Fibroblast of lung (primary cell): ENCODE data around the gene EYA2. TPM values are rescaled to one million over a fixed set of nuclear protein-coding genes. Genes with fewer than 3 reads are reported as not detected.

Source experiments
- DNase-seq, 2 donors: peaks; one replicate each; pipeline versions ENCODE4 v3.0.0 to v3.0.0-alpha.2; 2010; ENCODE audit warnings: low read depth in 2 of 2
- H2AFZ ChIP-seq: 2 replicates; pipeline ENCODE4 v1.5.1; 2012; ENCODE audit warnings: low read length, control low read depth, inconsistent platforms
- H3K27ac ChIP-seq: 2 replicates; pipeline ENCODE4 v1.5.1; 2011; ENCODE audit warnings: low read length, control low read depth; ENCODE audit not compliant: insufficient read depth
- H3K27me3 ChIP-seq: 2 replicates; pipeline ENCODE4 v1.5.1; 2011; ENCODE audit warnings: mild to moderate bottlenecking, low read length; ENCODE audit not compliant: control insufficient read depth, insufficient read depth
- H3K36me3 ChIP-seq: 2 replicates; pipeline ENCODE4 v1.5.1; 2011; ENCODE audit warnings: low read length; ENCODE audit not compliant: control insufficient read depth, insufficient read depth
- H3K4me1 ChIP-seq: 2 replicates; pipeline ENCODE4 v1.5.1; 2011; ENCODE audit warnings: low read length; ENCODE audit not compliant: control insufficient read depth, insufficient read depth; ENCODE audit errors: extremely low read depth
- H3K4me2 ChIP-seq: 2 replicates; pipeline ENCODE4 v1.5.1; 2011; ENCODE audit warnings: low read length, control low read depth; ENCODE audit not compliant: insufficient read depth; ENCODE audit errors: extremely low read depth
- H3K4me3 ChIP-seq, 4 experiments: fragments of 200-600 bp in 1 of 4; sonication (generic) in 1 of 4; replicated peaks in 1 of 4; 2 replicates each; pipeline ENCODE4 v1.5.1; 2011 to 2016; ENCODE audit warnings: low read length in 4 of 4, low read depth in 3 of 4, mild to moderate bottlenecking in 3 of 4, control low read depth in 2 of 4, inconsistent platforms in 1 of 4, mixed read lengths in 1 of 4; ENCODE audit not compliant: insufficient read depth in 1 of 4; ENCODE audit errors: control extremely low read depth in 1 of 4
- H3K79me2 ChIP-seq: 2 replicates; pipeline ENCODE4 v1.5.1; 2012; ENCODE audit warnings: mild to moderate bottlenecking, low read length, inconsistent platforms; ENCODE audit not compliant: control insufficient read depth, insufficient read depth
- H3K9ac ChIP-seq: 2 replicates; pipeline ENCODE4 v1.5.1; 2011; ENCODE audit warnings: mild to moderate bottlenecking, low read length, control low read depth; ENCODE audit not compliant: insufficient read depth
- H3K9me3 ChIP-seq: 2 replicates; pipeline ENCODE4 v1.5.1; 2012; ENCODE audit warnings: low read depth, low read length; ENCODE audit not compliant: control insufficient read depth, insufficient read depth
- H4K20me1 ChIP-seq: 2 replicates; pipeline ENCODE4 v1.5.1; 2011; ENCODE audit warnings: low read length; ENCODE audit not compliant: control insufficient read depth, insufficient read depth; ENCODE audit errors: extremely low read depth
- EZH2 ChIP-seq: IDR thresholded peaks from 2 replicates; pipeline ENCODE4 v1.5.1; 2012; ENCODE audit warnings: low read length, control low read depth, mild to moderate bottlenecking; ENCODE audit errors: missing control alignments
- polyA plus RNA-seq, 2 donors: library from polyadenylated mRNA; depleted of rRNA in 1 of 2; stranded (reverse) in 1 of 2; unstranded in 1 of 2; fragments of >200 nt; gene quantifications; 2 replicates each; pipeline ENCODE4 v1.2.1, GENCODE V29; 2011 to 2012; ENCODE audit warnings: missing spikeins in 1 of 2
- total RNA-seq: library from RNA; depleted of rRNA; stranded (reverse); fragments of >200 nt; gene quantifications from 2 replicates; pipeline ENCODE4 v1.2.1, GENCODE V29; 2014
- TF ChIP-seq, protein P1 (sequence below), 2 donors: IDR thresholded peaks in 1 of 2; conservative IDR thresholded peaks in 1 of 2; 1 replicate in 1 of 2; 2 replicates in 1 of 2; pipeline ENCODE4 v1.5.1; 2011 to 2012; ENCODE audit warnings: low read length in 2 of 2, control low read depth in 1 of 2, inconsistent platforms in 1 of 2, low read depth in 1 of 2, mild to moderate bottlenecking in 1 of 2

EYA2 gene
- total and polyA plus RNA-seq, 2 donors (not counting 1 experiment from before 2014, with no cell fraction given), result 0.37 to 1.7 TPM

DNA sequence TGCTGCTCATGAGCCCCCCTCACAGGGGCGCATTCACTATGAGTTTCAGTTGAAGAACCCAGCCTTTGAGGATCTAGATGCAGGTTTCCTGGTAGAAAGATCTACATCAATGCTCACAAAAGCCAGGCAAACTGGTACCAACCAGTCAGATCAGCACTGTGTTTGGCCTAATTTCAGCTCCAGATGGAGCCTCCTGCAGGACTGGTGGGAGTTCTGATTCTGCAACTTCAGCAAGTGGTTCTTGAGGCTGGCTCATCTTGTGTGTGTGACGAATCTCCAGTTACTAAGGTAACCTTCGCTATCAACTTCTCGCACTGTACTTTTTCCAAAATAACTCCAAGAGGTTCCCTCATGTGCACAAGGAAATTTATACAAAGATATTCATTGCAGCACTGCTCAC, 343.1 kb downstream of the EYA2 start:
- H3K79me2 ChIP-seq, result no peaks in the 10 kb centered on the region
- TF ChIP-seq, protein P1, sequence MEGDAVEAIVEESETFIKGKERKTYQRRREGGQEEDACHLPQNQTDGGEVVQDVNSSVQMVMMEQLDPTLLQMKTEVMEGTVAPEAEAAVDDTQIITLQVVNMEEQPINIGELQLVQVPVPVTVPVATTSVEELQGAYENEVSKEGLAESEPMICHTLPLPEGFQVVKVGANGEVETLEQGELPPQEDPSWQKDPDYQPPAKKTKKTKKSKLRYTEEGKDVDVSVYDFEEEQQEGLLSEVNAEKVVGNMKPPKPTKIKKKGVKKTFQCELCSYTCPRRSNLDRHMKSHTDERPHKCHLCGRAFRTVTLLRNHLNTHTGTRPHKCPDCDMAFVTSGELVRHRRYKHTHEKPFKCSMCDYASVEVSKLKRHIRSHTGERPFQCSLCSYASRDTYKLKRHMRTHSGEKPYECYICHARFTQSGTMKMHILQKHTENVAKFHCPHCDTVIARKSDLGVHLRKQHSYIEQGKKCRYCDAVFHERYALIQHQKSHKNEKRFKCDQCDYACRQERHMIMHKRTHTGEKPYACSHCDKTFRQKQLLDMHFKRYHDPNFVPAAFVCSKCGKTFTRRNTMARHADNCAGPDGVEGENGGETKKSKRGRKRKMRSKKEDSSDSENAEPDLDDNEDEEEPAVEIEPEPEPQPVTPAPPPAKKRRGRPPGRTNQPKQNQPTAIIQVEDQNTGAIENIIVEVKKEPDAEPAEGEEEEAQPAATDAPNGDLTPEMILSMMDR (conservative IDR thresholded peaks at IDR 0.05 in 1 of 2, IDR thresholded peaks at IDR 0.05 in 1 of 2; ENCODE audit: low read depth in 1 of 2, low read length in 2 of 2), result no peak
- TF ChIP-seq EZH2, result no peak

More for the DNA sequence above, 343.1 kb downstream of the EYA2 start:
- Histone ChIP-seq H3K9ac (no peak overlapping the region), H3K27ac (no peak overlapping the region), H4K20me1 (no peaks in the 10 kb centered on the region), H3K9me3 (no peaks in the 10 kb centered on the region), H3K4me1 (no peaks in the 10 kb centered on the region), H3K36me3 (peaks cover 18% of the 10 kb centered on the region), H2AFZ (no peak overlapping the region), H3K27me3 (no peaks in the 10 kb centered on the region), H3K4me3 (no peak overlapping the region), H3K4me2 (no peak overlapping the region)
- DNase-seq, result peak in 1 of 2 donors; percentile 15

Other genes with a start within 250 kb of the EYA2 start
- 4.1 and 5.6 TPM in 2 replicates for gene SLC13A3, start 243.4 kb upstream of the EYA2 start, total RNA-seq
- gene SLC13A3, start 243.4 kb upstream of the EYA2 start, polyA plus RNA-seq, result 2.2 and 2.3 TPM in 2 replicates
- gene TP53RK, start 205.4 kb upstream of the EYA2 start, total RNA-seq, result 19.5 TPM in 2 replicates
- gene TP53RK, start 205.4 kb upstream of the EYA2 start, polyA plus RNA-seq, result 9.2 and 10.5 TPM in 2 replicates
- gene SLC2A10, start 185.2 kb upstream of the EYA2 start, total RNA-seq, result 42.1 and 47.2 TPM in 2 replicates
- gene SLC2A10, start 185.2 kb upstream of the EYA2 start, polyA plus RNA-seq, result 20.4 and 35.3 TPM in 2 replicates